Stimulated activated naive CD8-positive, alpha-beta T cell treated with anti-CD3 and anti-CD28 coated beads, Interleukin-15, amount 100 ng/mL, for 72 hours (primary cell): ENCODE measurements around the gene DOK3.

Source experiments
- ATAC-seq: fragments of 150-1000 bp; cut with Tn5 transposase; 2 replicates; pipeline ENCODE4 v1.10.0; 2021; ENCODE audit warnings: mild to moderate bottlenecking, moderate library complexity
- DNase-seq, 2 donors: peaks; one replicate each; pipeline ENCODE4 v3.0.0; 2021 to 2022
- H3K27ac Mint-ChIP-seq, 2 donors: one replicate each; pipeline ENCODE4 v1.8.0; 2022; ENCODE audit warnings: mild to moderate bottlenecking in 2 of 2, mixed read lengths in 2 of 2, moderate library complexity in 2 of 2
- H3K27me3 Mint-ChIP-seq: one replicate; pipeline ENCODE4 v1.8.0; 2022; ENCODE audit warnings: mixed read lengths
- H3K4me1 Mint-ChIP-seq: one replicate; pipeline ENCODE4 v1.8.0; 2022; ENCODE audit warnings: mild to moderate bottlenecking, mixed read lengths
- H3K4me3 Mint-ChIP-seq, 2 donors: one replicate each; pipeline ENCODE4 v1.8.0; 2022; ENCODE audit warnings: mild to moderate bottlenecking in 2 of 2, mixed read lengths in 2 of 2, moderate library complexity in 1 of 2
- H3K9me3 Mint-ChIP-seq, 2 donors: one replicate each; pipeline ENCODE4 v1.8.0; 2022; ENCODE audit warnings: mixed read lengths in 2 of 2

The DOK3 gene

DNA sequence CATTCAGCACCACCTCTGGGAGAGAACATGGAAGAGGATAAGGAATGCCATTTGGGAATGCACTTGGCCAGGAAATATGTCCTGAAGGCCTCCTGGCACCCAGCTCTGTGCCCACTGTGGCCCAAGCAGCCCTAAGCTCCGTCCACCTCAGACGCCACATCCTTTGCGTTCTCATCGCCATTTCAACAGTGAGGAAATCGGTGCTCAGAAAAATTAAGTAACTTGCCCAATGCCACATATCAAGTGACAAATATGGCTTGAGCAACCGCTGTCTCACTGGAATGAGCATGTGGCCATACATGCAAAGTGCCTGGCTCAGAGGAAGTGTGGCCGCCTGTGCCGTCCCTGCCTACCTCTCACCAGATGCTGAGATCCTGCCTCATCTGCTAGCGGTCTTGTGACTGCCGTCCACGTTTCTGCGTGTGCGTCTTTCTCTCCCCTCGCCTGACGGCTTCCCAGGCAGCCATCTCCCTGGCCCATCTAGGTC is 984 bp upstream of the DOK3 start:
- Mint-ChIP-seq H3K27me3 (no peaks in the 10 kb centered on the region), H3K4me1 (peaks cover 50% of the 10 kb centered on the region), H3K4me3 (no peak overlapping the region), H3K9me3 (no peaks in the 10 kb centered on the region), H3K27ac (no peak overlapping the region)
- ATAC-seq = no peak
- no peak for DNase-seq

DNA sequence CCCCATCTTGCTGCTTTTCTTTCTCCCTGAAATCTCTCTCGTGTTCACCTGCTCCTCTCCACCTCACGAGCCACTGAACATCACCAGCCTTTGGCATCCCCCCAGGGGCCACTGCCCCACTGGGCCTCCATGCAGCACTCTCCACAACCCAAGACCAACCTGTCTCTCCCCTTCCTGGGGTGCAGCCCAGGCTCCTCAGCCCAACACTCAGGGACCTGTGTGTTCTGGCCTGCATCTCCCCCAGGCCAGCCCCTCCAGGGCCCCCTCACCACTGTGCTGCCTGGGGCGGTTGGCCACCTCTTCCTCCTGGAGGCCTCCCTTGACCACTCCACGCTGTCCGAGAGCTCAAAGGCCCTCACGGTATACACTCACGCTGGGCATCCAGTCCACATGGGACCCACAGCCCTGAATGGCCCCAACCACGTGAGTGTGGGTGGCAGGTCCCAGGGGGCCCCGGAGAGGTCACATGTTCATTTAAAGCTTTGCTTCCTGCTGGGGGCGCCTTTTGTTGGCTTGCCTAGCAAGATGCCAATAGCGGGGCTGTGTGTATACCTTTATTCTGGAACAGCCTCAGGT is 453 bp upstream of the DOK3 start:
- H3K4me1 Mint-ChIP-seq = peaks cover 45% of the 10 kb centered on the region
- no peak for DNase-seq
- H3K4me3 Mint-ChIP-seq = peak overlapping the region in 1 of 2 donors; percentile 39
- no peak overlapping the region for H3K27ac Mint-ChIP-seq
- no peaks in the 10 kb centered on the region for H3K9me3 Mint-ChIP-seq
- ATAC-seq = peak; percentile 26
- no peaks in the 10 kb centered on the region for H3K27me3 Mint-ChIP-seq

DNA sequence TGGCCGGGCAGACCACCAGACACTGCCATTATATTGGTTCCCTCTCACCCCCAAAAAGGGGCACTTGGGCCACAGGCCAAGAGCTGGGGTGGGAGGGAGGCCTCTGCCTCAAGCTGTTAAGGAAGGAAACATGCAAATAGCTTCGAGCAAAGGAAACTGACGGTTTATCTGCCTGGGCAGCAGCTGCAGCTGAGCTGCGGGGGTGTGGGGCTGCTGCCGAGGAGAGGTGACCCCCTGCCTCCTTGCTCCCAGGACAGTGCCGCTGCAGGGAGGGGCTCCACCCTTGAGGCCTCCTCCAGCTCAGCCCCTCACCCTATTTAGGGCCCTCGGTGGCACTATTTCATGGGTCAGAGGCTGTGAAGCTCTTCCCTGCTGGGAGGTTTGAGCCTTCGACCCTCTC is 789 bp downstream of the DOK3 start:
- Mint-ChIP-seq H3K27me3 (no peaks in the 10 kb centered on the region), H3K9me3 (no peaks in the 10 kb centered on the region), H3K4me3 (no peak overlapping the region), H3K4me1 (peaks cover 35% of the 10 kb centered on the region), H3K27ac (no peak overlapping the region)
- no peak for DNase-seq
- no peak for ATAC-seq

DNA sequence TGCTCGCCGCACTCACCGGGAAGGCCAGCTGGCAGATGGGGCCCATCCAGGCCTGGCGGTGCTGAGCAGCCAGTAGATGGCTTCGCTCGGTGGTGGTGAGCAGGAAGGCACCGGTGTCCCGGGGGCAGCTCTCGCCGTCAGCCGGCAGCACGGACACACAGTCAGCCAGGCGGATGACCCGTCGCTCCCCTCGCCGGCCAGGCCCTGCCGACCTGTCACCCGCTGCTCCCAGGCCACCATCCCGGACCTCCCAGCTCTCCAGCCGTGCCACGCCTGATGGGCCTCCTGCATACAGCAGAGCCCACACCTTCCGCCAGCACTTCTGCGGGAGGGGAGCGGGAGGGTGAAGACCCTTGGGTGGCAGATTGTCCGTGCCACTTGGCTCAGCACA is 1.4 kb downstream of the DOK3 start:
- Mint-ChIP-seq H3K27me3 (no peaks in the 10 kb centered on the region), H3K4me1 (peaks cover 34% of the 10 kb centered on the region), H3K9me3 (no peaks in the 10 kb centered on the region), H3K4me3 (no peak overlapping the region), H3K27ac (no peak overlapping the region)
- ATAC-seq (no peak), DNase-seq (no peak)

DNA sequence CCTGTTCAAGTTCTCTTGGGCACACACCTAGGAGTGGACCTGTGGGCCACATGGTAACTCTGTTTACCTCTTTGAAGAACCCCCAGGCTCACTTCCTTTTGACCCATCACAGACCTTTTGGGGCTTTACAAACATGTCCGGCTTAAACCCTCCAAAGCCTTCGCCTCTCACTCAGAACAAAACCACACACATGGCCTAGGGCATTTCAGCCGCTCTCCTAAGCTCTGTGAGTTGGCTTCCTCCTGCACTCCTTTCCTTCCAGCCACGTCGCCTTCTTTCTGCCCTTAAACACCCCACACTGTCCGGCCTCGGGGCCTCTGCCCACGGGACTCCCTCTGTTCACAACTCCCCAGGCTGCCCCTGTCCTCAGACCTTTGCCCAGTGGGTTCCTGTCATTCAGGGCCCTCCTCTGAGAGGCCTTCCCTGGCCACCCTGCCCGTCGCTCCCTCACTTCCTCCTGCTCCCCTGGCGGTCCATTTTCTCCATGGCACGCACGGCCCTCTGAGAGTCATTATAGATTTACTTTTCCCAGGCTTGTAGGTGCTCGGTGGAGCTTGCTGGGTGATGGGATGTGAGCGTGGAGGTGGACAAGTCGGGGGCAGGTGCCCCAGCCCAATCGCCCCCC is 1.9 kb downstream of the DOK3 start:
- ATAC-seq (no peak), DNase-seq (no peak)
- H3K9me3 Mint-ChIP-seq = no peaks in the 10 kb centered on the region
- no peak overlapping the region for H3K27ac Mint-ChIP-seq
- H3K4me3 Mint-ChIP-seq = no peak overlapping the region
- H3K4me1 Mint-ChIP-seq = peaks cover 29% of the 10 kb centered on the region
- no peaks in the 10 kb centered on the region for H3K27me3 Mint-ChIP-seq

DNA sequence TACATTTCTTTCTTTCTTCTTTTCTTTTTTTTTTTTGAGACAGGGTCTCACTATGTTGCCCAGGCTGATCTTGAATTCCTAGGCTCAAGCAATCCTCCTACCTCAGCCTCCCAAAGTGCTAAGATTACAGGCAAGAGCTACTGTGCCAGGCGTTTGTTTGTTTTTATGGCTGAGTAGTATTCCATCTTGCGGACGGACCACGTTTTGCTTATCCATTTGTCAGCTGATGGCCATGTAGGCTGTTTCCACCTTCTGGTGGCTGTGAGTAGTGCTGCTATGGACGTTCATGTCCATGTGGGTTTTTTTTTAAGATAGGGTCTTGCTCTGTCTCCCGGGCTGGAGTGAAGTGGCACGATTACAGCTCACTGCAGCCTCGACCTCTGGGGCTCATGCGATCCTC is 2.5 kb downstream of the DOK3 start:
- H3K9me3 Mint-ChIP-seq = no peaks in the 10 kb centered on the region
- H3K27ac Mint-ChIP-seq = no peak overlapping the region
- no peak for DNase-seq
- no peak for ATAC-seq
- H3K27me3 Mint-ChIP-seq = no peaks in the 10 kb centered on the region
- no peak overlapping the region for H3K4me3 Mint-ChIP-seq
- H3K4me1 Mint-ChIP-seq = peaks cover 27% of the 10 kb centered on the region

DNA sequence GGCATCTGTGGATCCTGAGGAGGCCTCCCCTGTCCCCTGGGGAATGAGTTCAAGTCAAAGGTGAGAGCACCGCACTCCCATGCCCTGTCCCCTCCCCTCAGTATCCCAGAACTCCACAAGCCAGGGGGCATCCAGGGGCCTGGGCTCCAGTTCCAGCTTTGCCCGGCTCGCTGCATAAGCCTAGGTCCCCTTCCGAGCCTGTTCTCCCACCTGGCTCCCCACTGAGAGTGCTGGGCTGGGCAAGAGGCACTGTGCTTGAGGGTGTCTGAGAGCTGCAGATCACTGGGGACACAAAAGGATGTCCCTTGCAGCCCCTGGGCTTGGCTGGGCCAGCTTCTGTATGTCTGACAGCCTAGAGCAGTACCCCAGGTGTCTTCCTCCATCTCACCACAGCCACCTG is 4.6 kb downstream of the DOK3 start:
- Mint-ChIP-seq H3K27me3 (peaks cover under 1% of the 10 kb centered on the region), H3K9me3 (no peaks in the 10 kb centered on the region), H3K4me1 (peaks cover 18% of the 10 kb centered on the region), H3K27ac (no peak overlapping the region), H3K4me3 (no peak overlapping the region)
- DNase-seq (no peak), ATAC-seq (no peak)

DNA sequence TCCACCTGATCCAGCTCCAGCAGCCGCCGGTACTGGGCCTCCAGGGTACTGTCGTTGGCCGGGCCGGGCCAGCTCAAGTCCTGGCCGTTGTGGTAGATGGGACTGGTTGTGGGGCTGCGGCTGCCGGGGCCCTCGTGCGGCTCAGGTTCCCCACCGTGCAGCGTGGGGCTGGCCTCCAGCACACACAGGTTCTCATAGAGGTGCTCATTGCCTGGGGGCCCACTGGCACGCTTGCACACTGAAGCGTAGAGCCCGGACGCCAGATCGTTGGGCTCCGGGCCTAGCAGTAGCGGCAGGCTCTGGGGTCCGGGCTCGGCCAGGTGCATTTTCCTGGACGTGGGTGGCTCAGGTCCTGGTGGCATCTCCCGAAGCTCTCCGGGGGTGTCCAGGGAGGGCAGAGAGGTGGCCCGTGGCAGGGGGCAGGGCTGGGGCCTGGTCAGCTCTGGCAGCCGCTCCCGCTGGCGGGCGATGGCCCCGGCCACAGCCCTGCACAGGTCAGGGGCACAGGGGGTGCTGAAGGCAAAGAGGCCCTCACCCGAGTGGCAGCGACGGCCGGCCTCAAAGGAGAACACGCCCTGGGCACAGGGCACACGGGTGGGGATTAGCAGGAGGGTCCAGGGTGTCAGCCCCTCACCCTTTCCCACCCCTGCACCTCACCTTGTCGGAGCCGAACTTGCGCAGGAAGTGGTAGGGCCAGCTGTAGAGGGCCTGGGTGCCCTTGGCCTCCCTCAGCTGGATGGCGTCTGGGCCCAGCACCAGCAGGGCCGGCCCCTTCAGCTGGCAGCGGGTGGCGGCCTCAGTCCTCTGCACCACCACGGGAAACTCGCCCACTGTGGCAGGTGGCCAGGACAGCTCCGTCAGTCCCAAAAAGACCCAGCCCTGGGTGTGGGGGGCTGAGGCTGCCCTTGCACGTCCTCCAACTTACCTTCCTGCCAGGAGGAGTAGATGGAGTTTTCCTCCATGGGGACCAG is 5.3 kb downstream of the DOK3 start:
- ATAC-seq = peak; percentile 18
- Mint-ChIP-seq H3K27ac (no peak overlapping the region), H3K4me1 (peaks cover 13% of the 10 kb centered on the region)

DNA sequence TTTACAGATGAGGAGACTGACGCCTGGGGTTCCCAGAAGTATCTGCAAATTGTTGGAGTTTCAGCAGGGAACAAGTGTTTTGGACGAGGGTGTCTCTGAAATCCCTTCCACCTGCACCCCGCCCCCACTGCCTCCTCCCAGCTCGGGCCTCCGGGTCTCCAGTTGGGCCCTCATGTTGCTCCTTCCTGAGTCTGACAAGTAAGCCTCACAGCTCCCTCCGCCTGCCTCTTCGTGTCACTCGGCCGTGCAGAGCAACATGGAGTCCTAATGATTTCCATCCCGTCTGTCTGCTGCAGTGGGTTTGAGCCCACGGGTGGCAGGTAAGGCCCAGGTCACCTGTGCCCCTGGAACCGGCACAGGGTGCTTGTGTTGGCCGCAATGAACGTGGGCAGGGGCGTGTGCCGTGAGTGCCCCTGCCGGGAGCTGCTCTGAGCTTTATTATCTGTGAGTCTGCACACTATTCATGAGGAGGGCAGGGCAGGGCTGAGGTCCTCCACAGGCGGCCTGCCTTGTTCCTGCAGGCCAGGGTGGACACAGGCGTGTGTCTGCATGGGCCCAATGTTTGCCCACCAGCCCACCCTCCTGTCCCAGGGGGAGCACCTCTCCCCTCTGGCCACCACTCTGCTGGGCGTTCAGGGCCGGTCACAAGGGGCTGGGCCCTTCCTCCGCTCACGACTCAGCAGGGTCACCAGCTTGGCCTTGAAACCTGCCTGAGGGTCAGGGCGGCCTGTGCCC is 6.1 kb downstream of the DOK3 start:
- no peak overlapping the region for H3K27ac Mint-ChIP-seq
- no peaks in the 10 kb centered on the region for H3K9me3 Mint-ChIP-seq
- no peak overlapping the region for H3K4me3 Mint-ChIP-seq
- peaks cover 16% of the 10 kb centered on the region for H3K27me3 Mint-ChIP-seq
- no peak for DNase-seq
- peaks cover 11% of the 10 kb centered on the region for H3K4me1 Mint-ChIP-seq
- no peak for ATAC-seq

More for the DNA sequence above, 5.3 kb downstream of the DOK3 start:
- DNase-seq = no peak
- H3K9me3 Mint-ChIP-seq = no peaks in the 10 kb centered on the region
- H3K4me3 Mint-ChIP-seq = no peak overlapping the region
- H3K27me3 Mint-ChIP-seq = peaks cover 8% of the 10 kb centered on the region

DNA sequence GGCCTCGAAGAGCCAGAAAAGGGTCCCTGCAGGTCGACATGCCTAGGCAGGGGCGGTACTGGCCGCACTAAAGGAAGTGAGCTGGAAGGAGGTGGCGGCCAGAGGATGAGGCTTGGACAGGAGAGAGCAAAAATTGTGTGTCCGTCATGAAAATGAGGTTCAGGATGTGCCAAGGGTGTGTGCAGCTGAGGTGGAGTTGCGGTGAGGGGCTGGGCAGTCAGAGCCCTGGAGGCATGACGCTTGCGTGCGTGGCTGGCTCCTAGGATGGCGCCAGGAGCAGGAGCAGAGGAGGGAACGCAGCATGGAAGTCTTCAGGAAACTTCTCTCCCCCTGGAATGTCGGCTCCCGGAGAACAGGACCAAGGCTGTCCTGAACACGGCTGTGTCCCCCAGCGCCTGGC is 6.7 kb downstream of the DOK3 start:
- DNase-seq = no peak
- Mint-ChIP-seq H3K27ac (no peak overlapping the region), H3K27me3 (peaks cover 22% of the 10 kb centered on the region), H3K9me3 (no peaks in the 10 kb centered on the region), H3K4me1 (peaks cover 17% of the 10 kb centered on the region), H3K4me3 (no peak overlapping the region)
- no peak for ATAC-seq

DNA sequence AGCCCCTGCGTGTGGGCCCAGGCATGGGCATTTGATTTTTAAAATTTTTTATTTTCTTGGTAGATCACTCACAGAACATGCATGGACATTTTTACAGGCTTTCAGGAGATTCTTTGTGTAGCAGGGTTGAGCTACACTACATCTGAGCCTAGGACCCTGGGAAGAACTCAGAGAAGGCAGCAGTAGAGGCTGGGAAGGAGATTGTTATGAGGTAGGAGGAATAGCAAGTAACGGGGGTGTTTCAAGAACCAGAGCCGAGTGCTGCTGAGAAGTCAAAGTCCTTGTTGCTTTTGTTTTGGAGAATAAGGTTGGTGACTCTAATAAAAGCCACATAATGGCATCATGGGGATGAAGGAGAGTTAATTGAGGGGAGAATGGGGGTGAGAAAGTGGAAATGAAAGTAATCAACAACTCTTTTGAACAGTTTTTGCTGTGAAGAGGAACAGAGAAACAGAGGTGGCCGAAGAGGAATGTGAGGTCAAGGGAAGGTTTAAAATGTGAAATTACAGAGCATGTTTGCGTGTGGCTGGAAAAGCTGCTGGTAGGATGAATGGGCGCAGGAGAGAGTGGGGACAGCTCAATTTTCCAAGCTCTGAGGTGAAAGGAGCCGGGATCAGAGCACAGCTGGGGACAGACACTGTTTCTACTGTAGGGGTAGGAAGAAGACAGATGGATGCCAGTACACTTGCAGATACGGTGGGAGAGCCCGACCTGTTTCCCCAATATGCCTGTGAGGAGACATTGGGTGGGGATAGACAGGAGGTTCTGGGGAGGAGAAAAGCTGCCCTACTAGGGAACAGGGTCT is 7.5 kb downstream of the DOK3 start:
- Mint-ChIP-seq H3K9me3 (no peaks in the 10 kb centered on the region), H3K4me1 (peaks cover 19% of the 10 kb centered on the region), H3K27me3 (peaks cover 22% of the 10 kb centered on the region), H3K27ac (no peak overlapping the region), H3K4me3 (no peak overlapping the region)
- no peak for DNase-seq
- no peak for ATAC-seq

DNA sequence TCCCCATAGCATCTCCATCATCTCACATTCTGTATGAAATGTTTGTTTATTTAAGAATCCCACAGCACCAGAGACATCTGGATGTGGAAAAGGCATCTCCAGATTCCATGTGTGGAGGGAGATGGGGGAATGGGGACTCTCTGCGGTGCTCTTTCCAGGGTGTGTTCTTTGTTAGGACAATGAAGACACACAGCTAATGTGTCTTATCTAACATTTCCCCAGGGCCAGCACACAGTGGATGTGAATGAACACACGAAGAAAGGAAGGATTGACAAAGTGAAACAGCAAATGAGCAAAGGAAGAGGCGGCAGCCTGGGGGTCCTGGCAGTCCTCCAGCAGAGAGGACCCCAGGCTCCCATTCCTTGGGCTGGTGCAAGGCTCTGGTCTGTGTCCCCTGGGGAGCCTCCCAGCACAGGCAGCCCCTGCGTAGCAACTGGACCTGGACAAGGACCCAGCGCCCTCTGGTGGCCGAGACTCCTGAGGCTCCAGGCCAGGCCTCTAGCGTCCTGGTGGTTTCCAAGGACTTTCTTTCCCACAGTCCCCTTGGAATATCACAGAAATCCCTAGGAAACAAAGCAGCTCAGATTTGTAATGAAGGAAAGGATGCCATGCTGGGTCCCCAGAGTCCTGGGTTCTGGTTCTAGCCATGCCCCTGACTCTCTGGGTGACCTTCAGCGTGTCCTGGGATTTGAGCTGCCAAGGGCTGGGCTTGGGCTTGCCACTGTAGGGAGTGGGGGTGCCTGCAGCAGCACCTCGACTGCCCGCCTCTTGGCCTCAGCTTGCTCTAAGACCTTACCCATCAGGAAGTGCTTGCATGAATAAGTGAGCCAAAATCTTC is 8.7 kb downstream of the DOK3 start:
- DNase-seq (peak; percentile 76 to 79), ATAC-seq (peak; percentile 42)
- Mint-ChIP-seq H3K27me3 (peaks cover 22% of the 10 kb centered on the region), H3K4me1 (peaks cover 26% of the 10 kb centered on the region), H3K4me3 (no peak overlapping the region), H3K9me3 (no peaks in the 10 kb centered on the region), H3K27ac (no peak overlapping the region)

DNA sequence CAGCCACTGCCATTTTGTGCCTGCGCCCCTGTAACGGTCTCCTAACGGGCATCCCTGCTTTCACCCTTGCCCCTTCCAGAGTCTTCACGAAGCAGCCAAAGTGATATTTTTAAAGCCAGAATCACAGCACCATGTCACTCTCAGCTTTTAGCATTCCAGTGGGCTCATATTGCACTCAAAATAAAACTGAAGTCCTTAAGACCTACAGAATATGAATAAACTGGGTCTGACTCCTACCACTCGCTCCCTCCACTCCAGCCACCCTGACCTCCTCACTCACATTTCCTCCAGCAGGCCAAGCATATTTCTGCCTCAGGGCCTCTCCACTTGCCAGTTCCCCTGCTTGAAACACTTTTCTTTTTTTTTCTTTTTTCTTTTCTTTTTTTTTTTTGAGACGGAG is 9.8 kb downstream of the DOK3 start:
- DNase-seq (no peak), ATAC-seq (no peak)
- Mint-ChIP-seq H3K4me1 (peaks cover 36% of the 10 kb centered on the region), H3K27me3 (peaks cover 22% of the 10 kb centered on the region), H3K4me3 (peak overlapping the region in 1 of 2 donors; percentile 4), H3K9me3 (no peaks in the 10 kb centered on the region), H3K27ac (no peak overlapping the region)
